ENCODE results near the gene LHFPL5.
A peak's percentile ranks its signal among the peaks of the same experiment; 100 is the strongest.

LHFPL5 gene

GRCh38 chr6:35804996-35805736, at the start of gene LHFPL5:
LHFPL5 (plus strand) TSS chr6:35805352; CDS start chr6:35805671, 319 bp downstream.
- peak; percentile 47 to 84 (median 66) for DNase-seq

GRCh38 chr6:35757456-35758123, 47.6 kb upstream of the LHFPL5 start:
- peak in 1 of 3 donors; percentile 35 for DNase-seq

- no peak for DNase-seq
Observed at GRCh38 chr6:35759426-35759825, 45.7 kb upstream of the LHFPL5 start.

GRCh38 chr6:35765739-35766138, 39.4 kb upstream of the LHFPL5 start:
- no peak for DNase-seq

- no peak for DNase-seq
Observed at GRCh38 chr6:35769211-35769610, 35.9 kb upstream of the LHFPL5 start.

GRCh38 chr6:35771343-35771627, 33.9 kb upstream of the LHFPL5 start:
- no peak for DNase-seq

GRCh38 chr6:35774116-35774794, 30.9 kb upstream of the LHFPL5 start:
- no peak for DNase-seq

- DNase-seq, result no peak
Observed at GRCh38 chr6:35775031-35775430, 30.1 kb upstream of the LHFPL5 start.

GRCh38 chr6:35776364-35777215, 28.6 kb upstream of the LHFPL5 start, which contains the start of gene CLPSL2:
CLPSL2 (plus strand) TSS chr6:35776598; CDS start chr6:35776619, 21 bp downstream.
- peak; percentile 25 to 43 (median 25) for DNase-seq

GRCh38 chr6:35777356-35778102, 27.6 kb upstream of the LHFPL5 start:
- no peak for DNase-seq

- no peak for DNase-seq
Observed at GRCh38 chr6:35778437-35778836, 26.7 kb upstream of the LHFPL5 start.

GRCh38 chr6:35780719-35781118, 24.4 kb upstream of the LHFPL5 start, which contains the start of gene CLPSL1:
CLPSL1 (plus strand) TSS chr6:35781019; CDS start chr6:35781111, 92 bp downstream.
- DNase-seq, result no peak

GRCh38 chr6:35781290-35781689, 23.9 kb upstream of the LHFPL5 start:
- DNase-seq, result no peak

- no peak for DNase-seq
Observed at GRCh38 chr6:35782424-35782823, 22.7 kb upstream of the LHFPL5 start.

- no peak for DNase-seq
Observed at GRCh38 chr6:35784200-35784599, 21.0 kb upstream of the LHFPL5 start.

- no peak for DNase-seq
Observed at GRCh38 chr6:35786272-35786671, 18.9 kb upstream of the LHFPL5 start.

- DNase-seq, result no peak
Observed at GRCh38 chr6:35786810-35787209, 18.3 kb upstream of the LHFPL5 start.

GRCh38 chr6:35787266-35788218, 17.6 kb upstream of the LHFPL5 start:
- DNase-seq, result no peak

GRCh38 chr6:35788423-35788982, 16.6 kb upstream of the LHFPL5 start:
- DNase-seq, result no peak

GRCh38 chr6:35790683-35791082, 14.5 kb upstream of the LHFPL5 start:
- no peak for DNase-seq

All from suppressor macrophage treated with lipopolysaccharide for 1 hour (primary cell).